HG03442 (cell line): ENCODE results near the gene ZBTB39.
"Not testable (repeated sequence)": the region's sequence is repeated elsewhere in the genome, so short reads cannot be mapped to it uniquely, and the experiment has no call there.

Source experiments
- ATAC-seq: cut with Tn5 transposase; IDR thresholded peaks from one replicate; pipeline ENCODE4 v1.9.1; 2021; ENCODE audit warnings: mild to moderate bottlenecking, moderate library complexity; ENCODE audit not compliant: unreplicated experiment

The ZBTB39 gene, protein sequence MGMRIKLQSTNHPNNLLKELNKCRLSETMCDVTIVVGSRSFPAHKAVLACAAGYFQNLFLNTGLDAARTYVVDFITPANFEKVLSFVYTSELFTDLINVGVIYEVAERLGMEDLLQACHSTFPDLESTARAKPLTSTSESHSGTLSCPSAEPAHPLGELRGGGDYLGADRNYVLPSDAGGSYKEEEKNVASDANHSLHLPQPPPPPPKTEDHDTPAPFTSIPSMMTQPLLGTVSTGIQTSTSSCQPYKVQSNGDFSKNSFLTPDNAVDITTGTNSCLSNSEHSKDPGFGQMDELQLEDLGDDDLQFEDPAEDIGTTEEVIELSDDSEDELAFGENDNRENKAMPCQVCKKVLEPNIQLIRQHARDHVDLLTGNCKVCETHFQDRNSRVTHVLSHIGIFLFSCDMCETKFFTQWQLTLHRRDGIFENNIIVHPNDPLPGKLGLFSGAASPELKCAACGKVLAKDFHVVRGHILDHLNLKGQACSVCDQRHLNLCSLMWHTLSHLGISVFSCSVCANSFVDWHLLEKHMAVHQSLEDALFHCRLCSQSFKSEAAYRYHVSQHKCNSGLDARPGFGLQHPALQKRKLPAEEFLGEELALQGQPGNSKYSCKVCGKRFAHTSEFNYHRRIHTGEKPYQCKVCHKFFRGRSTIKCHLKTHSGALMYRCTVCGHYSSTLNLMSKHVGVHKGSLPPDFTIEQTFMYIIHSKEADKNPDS

GRCh38 chr12:57005980-57006808 is at the start of gene ZBTB39:
Gene ZBTB39 (minus strand): TSS chr12:57006546. CDS start chr12:57004917, 1,629 bp downstream.
- ATAC-seq = peak; percentile 59

- ATAC-seq = no peak
Observed at GRCh38 chr12:57055824-57056223, 49.5 kb upstream of the ZBTB39 start.

DNA sequence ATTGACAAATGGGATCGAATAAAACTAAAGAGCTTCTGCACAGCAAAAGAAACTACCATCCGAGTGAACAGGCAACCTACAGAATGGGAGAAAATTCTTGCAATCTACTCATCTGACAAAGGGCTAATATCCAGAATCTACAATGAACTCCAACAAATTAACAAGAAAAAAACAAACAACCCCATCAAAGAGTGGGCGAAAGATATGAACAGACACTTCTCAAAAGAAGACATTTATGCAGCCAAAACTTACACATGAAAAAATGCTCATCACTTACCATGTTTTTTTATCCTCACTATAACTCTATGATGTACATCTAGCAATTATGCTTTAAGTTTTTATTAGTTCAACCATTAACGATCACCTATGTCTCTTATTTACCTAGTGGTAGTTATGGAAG is 47.6 kb upstream of the ZBTB39 start:
- not testable (repeated sequence) for ATAC-seq

GRCh38 chr12:57053146-57053545 is 46.8 kb upstream of the ZBTB39 start:
- ATAC-seq = not testable (repeated sequence)

GRCh38 chr12:57051011-57051410 is 44.7 kb upstream of the ZBTB39 start:
- no peak for ATAC-seq

DNA sequence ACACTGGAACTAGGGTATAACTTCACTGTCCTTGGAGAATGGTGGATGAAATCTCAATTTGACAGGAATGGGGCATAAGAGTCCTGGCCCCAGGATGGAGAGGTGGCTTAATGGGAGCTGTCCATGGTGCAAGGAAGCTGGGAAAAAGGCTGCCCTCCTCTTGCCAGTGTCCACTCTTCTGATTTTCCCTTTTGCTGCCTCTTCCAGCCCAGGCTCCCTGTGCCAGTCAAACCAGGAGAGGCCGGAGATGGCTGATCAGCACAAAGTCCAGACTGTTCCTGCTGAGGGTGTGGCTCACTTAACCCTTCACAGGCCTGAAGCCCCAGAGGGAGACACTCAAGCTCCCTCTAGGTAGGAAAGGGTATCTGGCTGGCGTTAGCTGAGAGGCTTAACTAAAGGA is 43.5 kb upstream of the ZBTB39 start, which contains the start of gene MYO1A:
Gene MYO1A (minus strand): TSS at position 240 of the 400 bp plus-strand sequence. CDS start 1,806 bp downstream, outside the sequence.
- ATAC-seq = no peak

DNA sequence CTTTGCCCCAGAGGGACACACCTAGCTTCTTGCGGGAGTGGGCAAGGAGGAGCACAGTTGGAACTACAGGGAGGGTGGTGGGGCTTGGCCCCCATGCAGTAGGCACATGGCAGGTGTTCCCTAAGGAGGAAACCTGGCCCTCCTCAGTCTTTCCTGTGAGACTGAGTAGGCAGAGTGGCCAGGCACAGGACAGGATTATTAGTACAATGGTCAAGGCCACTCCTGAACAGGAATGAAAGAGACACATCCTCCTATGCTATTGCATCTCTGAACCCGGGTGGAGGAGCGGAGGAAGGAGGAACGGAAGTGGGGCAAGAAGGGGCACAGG is 42.7 kb upstream of the ZBTB39 start:
- no peak for ATAC-seq

GRCh38 chr12:57048423-57049118 is 42.2 kb upstream of the ZBTB39 start:
- no peak for ATAC-seq

DNA sequence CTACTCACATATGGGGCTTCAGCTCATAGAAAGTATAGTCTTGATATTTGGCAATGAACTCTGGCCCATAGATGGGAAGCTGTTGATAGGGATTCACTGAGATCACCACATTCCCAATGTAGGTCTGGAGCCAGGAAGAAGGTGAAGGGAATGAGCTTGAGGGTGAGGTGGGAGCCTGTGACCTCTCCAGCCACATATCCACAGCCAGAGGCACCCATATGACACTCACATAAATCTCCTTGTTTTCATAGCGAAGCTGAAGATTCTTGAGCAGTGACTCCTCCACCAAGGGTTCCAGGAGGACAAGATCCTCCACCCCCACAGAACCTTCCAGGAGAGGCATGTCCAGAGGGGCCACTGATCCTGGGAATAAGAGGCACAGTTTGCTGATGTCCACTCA is 41.6 kb upstream of the ZBTB39 start:
- ATAC-seq = no peak

GRCh38 chr12:57046947-57047890 is 40.9 kb upstream of the ZBTB39 start:
- ATAC-seq = no peak

DNA sequence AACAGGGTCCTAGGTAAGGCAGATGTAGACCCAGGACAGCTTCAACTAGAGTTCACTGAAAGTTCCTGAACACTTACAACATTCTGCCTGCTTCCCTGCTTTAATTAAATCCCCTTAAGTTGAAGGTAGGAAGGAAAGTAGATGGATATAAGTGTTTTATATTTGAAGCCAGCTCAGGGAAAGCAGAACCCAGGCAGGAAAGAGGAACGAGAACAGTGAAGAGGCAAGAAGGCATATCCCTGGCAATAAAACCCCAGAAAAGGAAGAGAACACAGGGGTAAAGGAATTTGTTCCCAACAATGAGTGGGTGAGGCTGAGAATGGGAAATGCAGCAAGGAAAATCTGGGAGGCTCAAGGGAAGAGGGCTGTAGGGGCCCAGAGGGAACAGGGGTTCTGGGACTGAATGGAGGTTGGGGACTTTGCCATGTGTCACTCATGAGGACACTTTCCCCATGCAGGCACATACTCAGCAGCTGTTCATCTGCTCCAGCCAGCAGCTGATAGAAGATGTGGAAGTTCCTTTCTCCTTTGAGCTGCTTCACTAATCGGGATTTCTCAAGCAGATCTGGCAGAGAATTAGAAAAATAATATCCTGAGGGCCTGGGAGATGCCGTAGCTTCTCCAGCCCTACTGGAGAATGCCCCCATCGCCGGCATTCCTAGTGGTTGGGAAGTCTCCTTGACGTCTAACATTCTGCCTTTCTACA is 39.9 kb upstream of the ZBTB39 start:
- no peak for ATAC-seq

- no peak for ATAC-seq
Observed at GRCh38 chr12:57044889-57045288, 38.5 kb upstream of the ZBTB39 start.

- ATAC-seq = no peak
Observed at GRCh38 chr12:57044468-57044867, 38.1 kb upstream of the ZBTB39 start.

GRCh38 chr12:57042695-57043094 is 36.3 kb upstream of the ZBTB39 start:
- no peak for ATAC-seq

DNA sequence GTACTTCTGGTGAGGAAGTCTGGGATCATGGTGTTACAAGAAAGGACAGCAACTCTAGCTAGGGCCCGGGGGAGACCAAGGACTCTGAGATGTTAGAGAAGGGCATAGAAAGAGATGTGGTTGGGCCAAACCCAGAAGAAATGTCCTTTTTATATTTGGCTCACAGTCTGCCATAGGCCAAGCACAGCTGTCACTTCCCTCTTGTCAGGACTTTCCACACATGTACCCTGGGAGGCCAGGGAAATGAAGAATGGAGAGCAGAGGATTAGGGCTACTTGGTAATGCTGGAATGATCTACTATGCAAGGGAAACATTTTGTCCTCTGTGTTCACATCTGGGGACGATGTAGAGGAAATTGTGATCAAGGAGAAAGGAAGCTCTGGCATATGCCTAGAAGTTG is 34.4 kb upstream of the ZBTB39 start:
- ATAC-seq = no peak

DNA sequence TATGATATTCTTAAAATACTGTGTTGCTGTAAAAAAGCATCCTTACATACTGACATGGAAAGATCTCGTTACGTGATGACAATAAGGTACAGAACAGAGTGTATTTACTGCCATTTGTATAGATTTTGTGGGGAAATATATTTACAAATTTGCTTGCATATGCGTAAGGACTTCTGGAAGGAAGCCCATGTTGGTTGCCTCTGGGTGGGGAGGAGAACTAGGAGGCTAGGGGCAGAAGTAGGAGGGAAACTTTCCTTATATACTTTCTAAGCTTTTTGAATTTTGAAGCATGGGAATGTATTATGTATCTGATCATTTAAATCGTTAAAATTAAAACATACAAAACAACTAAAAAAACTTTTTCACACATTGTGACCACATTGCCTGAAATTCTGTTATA is 33.9 kb upstream of the ZBTB39 start:
- ATAC-seq = no peak

DNA sequence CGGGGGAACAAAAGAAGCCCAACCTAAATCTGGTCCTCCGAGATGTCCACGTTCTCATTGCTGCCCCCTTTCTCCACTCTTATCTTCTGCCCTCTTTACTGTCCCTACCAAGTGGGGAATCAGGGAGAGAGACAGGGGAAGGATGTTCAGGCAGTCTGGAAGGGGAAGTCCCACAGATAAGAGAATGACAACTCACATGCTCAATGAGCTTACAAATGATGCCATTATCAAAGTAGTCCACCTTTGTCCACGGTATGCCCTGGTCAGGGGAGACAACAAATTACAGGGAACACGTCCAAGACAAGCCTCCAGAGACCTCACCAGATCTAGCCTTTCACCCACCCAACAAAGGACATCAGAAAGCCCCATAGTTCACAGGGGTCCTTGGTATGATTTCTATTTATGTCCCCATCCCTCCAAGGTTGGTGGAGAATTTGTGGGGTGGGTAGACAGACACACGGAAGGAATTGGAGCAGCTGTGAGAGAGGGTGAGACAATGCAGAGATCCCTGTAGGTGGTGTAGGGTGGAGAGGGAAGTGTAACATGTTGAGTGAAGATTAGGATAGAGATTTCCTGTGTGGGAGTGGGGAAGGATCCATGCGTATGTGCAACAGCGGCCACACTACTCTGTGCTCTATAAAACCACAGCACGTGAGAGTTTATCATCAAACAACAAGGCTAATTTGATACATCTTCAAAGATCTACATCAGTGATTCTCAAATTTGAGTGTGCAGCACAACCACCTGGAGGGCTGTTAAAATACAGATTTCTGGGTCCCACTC is 32.9 kb upstream of the ZBTB39 start:
- no peak for ATAC-seq

- ATAC-seq = no peak
Observed at GRCh38 chr12:57037264-57037663, 30.9 kb upstream of the ZBTB39 start.
